GM12864 (cell line): Measurements from ENCODE around the gene PXMP4.

Experiments
- DNase-seq: peaks from one replicate; pipeline ENCODE4 v3.0.0-alpha.2; 2011; ENCODE audit warnings: low read depth
- H3K4me3 ChIP-seq: 2 replicates; pipeline ENCODE4 v1.5.1; 2011; ENCODE audit warnings: mild to moderate bottlenecking, low read depth, low read length, control low read depth
- TF ChIP-seq, protein P1 (sequence below): IDR thresholded peaks from 2 replicates; pipeline ENCODE4 v1.5.1; 2011; ENCODE audit warnings: low read depth, mild to moderate bottlenecking, moderate library complexity, low read length, control low read depth, inconsistent platforms; ENCODE audit errors: missing control alignments

Gene PXMP4

DNA sequence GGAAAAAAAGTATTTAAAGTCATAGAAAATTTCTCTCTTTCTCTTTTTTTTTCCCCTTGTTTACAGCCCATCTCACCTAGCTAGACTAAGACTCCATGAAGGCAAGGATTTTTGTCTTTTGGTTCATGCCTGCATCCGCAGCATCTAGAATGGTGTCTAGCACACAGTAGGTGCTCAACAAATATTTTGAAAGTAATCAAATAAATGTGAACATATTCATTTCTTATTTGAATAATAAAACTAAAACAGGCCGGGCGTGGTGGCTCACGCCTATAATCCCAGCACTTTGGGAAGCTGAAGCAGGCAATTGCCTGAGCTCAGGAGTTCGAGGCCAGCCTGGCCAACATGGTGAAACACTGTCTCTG is 7.0 kb upstream of the PXMP4 start:
- no peak overlapping the region for H3K4me3 ChIP-seq
- TF ChIP-seq, protein P1, sequence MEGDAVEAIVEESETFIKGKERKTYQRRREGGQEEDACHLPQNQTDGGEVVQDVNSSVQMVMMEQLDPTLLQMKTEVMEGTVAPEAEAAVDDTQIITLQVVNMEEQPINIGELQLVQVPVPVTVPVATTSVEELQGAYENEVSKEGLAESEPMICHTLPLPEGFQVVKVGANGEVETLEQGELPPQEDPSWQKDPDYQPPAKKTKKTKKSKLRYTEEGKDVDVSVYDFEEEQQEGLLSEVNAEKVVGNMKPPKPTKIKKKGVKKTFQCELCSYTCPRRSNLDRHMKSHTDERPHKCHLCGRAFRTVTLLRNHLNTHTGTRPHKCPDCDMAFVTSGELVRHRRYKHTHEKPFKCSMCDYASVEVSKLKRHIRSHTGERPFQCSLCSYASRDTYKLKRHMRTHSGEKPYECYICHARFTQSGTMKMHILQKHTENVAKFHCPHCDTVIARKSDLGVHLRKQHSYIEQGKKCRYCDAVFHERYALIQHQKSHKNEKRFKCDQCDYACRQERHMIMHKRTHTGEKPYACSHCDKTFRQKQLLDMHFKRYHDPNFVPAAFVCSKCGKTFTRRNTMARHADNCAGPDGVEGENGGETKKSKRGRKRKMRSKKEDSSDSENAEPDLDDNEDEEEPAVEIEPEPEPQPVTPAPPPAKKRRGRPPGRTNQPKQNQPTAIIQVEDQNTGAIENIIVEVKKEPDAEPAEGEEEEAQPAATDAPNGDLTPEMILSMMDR, result no peak
- DNase-seq, result no peak

DNA sequence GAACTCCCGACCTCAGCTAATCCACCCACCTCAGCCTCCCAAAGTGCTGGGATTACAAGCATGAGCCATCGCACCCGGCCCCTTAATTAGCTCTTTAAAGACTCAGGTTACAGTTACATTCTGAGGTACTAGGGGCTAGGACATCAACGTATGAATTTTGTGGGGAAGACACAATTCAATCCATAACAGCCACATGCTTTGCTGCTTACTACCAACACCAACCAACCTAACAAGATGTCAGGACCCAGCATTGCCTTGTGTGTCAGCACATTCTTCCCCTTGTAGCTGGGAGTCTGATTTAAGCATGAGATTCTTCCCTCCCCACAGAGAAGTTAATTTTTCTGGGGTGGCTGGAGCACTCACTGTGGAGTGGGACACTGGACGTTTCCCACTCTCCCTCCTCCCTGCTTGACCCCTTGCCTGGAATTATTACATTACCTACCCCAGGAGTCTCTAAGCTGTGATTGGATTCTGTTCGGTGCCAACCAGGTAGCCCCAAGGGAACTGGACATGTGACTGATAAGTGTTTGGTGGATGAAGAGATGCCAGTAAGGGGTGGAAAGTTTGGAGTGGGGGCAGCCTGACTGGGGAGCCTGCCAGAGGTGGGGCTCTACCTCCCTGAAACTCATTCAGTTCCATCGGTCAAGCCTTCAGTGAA is 5.6 kb upstream of the PXMP4 start:
- no peak overlapping the region for H3K4me3 ChIP-seq
- TF ChIP-seq, protein P1, result no peak
- no peak for DNase-seq

DNA sequence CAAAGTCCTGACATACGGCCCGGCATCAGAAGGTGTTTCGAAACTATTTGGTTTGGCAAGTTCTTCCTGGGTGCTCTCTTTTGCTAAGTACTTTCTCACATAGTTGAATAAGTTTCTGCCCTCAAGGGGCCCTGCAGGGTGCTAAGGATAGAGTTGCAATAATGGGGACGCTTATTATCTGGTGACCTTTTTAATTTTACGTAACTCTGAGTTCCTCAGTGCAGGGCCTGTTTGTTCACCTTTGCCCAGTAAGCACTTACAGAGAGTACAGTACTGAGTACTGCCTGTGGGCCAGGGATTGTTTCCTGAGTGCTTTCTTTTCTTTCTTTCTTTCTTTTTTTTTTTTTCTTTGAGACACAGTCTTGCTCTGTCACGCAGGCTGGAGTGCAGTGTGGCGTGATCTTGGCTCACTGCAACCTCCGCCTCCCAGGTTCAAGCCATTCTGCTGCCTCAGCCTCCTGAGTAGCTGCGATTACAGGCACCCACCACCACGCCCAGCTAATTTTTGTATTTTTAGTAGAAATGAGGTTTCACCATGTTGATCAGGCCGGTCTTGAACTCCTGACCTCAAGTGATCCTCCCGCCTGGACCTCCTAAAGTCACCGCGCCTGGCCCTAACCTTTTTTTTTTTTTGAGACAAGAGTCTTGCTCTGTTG is 4.5 kb upstream of the PXMP4 start:
- no peak overlapping the region for H3K4me3 ChIP-seq
- DNase-seq, result no peak
- TF ChIP-seq, protein P1, result no peak

DNA sequence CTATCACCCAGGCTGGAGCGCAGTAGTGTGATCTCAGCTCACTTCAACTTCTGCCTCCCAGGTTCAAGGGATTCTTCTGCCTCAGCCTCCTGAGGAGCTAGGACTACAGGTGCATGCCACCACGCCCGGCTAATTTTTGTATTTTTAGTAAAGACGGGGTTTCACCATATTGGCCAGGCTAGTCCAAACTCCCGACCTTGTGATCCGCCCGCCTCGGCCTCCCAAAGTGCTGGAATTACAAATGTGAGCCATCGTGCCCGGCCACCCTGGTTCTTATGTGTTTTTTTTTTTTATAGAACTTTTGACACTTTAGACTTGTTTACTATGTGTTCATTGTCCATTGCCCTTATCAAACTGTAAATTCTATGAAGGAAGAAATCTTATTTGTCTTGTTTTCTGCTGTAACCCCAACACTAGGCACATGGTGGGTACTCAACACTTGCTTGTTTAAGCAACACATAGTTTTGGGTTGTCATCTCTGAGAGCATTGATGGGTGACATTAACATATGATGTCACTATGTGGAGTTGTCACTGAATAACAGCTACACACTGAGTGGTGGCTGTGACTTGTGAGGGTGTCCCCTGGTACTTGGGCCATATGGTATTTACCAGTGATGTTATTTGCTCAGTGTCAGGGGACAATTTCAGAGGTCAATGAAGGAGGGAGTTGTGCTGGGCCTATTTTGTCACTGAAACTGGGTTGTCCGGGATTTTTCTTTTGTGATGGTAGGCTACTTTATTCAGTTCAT is 1.5 kb upstream of the PXMP4 start:
- TF ChIP-seq, protein P1, result no peak
- no peak overlapping the region for H3K4me3 ChIP-seq
- DNase-seq, result no peak

DNA sequence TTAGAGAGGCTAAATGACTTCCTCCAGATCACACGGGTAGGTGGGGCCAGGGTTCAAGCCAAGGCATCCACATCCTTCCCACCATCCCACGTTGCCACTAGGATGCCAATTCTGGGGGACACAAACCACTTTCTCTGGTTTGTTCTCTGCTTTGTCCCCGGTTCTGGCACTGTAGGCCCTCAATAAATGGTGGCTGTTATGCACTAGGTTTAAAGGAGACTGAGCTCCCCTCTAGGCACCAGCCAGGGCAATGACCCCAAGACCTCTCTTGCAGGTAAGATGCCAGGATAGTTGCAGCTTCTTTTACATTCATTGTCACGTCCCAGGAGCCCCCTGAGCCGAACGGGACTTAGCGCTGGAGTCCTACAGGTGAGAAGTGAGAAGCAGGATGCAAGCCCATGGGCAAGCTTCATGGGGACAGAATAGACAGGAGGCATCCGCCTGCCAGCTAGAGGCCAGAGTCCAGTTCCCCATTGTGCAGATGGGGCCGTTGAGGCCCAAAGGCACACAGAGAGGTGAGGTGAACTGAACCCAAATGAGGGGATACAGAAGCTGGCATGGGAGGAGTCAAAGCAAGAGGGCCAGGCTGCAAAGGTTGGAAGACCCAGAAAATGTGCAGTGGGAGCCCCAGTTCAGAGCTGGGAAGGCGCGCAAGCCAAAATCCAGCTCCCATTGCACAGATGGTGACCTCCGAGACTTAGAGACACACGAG is 677 bp downstream of the PXMP4 start:
- TF ChIP-seq, protein P1, result no peak
- no peak for DNase-seq

DNA sequence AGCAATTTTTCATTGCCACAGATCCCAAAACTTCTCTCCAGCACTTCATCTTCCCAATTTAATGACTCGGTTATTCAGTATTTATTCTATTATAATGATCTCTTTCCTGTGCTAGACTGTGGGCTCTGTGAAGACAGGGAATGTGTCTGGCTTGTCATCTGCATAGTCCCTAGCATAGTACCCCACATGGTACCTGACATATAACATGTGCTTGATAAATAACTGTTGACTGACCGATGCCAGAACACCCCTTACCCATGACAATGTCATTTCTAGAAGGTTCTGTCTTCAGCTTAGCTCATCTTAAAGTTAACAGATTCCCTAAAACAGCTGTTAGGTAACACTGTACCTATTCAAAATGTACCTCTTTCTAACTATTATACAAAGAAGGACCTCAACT is 3.6 kb downstream of the PXMP4 start:
- H3K4me3 ChIP-seq, result no peak overlapping the region
- TF ChIP-seq, protein P1, result no peak

More for the DNA sequence above, 677 bp downstream of the PXMP4 start:
- H3K4me3 ChIP-seq, result peak overlapping the region; percentile 73

More for the DNA sequence above, 3.6 kb downstream of the PXMP4 start:
- no peak for DNase-seq
